ENCODE measurements around the gene LMTK2.

Gene LMTK2

DNA sequence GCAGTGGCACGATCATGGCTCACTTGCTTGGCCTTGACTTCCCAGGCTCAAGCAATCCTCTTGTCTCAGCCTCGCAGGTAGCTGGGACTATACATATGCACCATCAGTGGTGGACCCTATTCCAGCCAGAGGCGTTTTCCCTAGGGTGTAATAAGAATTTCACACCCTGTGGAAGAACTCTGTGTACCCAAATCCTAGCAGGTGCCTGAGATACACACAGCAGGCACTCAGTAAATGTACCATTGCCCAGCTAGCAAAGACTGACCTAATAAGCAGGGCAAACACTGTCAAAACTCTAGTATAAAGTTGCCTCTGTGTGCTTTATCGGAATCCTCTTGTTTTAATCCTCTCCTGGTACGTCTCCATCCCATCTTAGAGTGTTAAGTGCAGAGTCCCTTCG lies 70.9 kb downstream of the LMTK2 start:
- FAIRE-seq (no peak), DNase-seq (ENCODE audit: insufficient read length, low spot score) (no peak)
- TF ChIP-seq POLR2A (IDR thresholded peaks at IDR 0.05; ENCODE audit: low read depth, low read length): no peak
- TF ChIP-seq SPI1 (IDR thresholded peaks at IDR 0.05; ENCODE audit: low read depth, low read length): no peak
- TF ChIP-seq TAF1 (IDR thresholded peaks at IDR 0.05; ENCODE audit: low read depth, low read length): no peak
- no peak for TF ChIP-seq POLR2AphosphoS5 (IDR thresholded peaks at IDR 0.05; ENCODE audit: low read depth, low read length)
- no peak for TF ChIP-seq POU2F2 (IDR thresholded peaks at IDR 0.05; ENCODE audit: low read depth, low read length)
- no peak for TF ChIP-seq PAX5 (IDR thresholded peaks at IDR 0.05; ENCODE audit: insufficient read depth, low read length, severe bottlenecking)

DNA sequence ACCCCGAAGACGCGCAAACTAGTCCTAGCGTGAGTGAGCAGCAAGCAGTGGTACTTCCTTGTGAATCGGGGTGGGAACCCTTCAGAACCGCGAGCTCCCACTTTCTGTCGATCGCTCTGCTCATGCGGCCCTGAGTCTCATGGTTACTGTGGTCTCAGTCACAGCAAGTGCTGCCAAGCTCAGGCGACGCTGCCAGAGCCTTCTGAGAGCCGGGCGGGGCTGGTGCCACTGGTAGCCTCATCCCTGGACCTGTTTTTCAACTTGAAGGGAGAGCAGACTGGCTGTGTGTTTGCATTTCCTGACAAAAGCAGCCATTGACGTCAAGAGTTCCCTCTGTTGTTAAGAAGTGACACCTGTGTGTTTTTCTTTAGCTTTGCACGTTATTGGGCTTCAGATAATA lies 71.7 kb downstream of the LMTK2 start:
- DNase-seq (ENCODE audit: insufficient read length, low spot score) (no peak), FAIRE-seq (no peak)
- no peak for TF ChIP-seq POLR2A (IDR thresholded peaks at IDR 0.05; ENCODE audit: low read depth, low read length)
- TF ChIP-seq TAF1 (IDR thresholded peaks at IDR 0.05; ENCODE audit: low read depth, low read length): no peak
- TF ChIP-seq SPI1 (IDR thresholded peaks at IDR 0.05; ENCODE audit: low read depth, low read length): no peak
- no peak for TF ChIP-seq POLR2AphosphoS5 (IDR thresholded peaks at IDR 0.05; ENCODE audit: low read depth, low read length)
- TF ChIP-seq POU2F2 (IDR thresholded peaks at IDR 0.05; ENCODE audit: low read depth, low read length): no peak
- no peak for TF ChIP-seq PAX5 (IDR thresholded peaks at IDR 0.05; ENCODE audit: insufficient read depth, low read length, severe bottlenecking)

DNA sequence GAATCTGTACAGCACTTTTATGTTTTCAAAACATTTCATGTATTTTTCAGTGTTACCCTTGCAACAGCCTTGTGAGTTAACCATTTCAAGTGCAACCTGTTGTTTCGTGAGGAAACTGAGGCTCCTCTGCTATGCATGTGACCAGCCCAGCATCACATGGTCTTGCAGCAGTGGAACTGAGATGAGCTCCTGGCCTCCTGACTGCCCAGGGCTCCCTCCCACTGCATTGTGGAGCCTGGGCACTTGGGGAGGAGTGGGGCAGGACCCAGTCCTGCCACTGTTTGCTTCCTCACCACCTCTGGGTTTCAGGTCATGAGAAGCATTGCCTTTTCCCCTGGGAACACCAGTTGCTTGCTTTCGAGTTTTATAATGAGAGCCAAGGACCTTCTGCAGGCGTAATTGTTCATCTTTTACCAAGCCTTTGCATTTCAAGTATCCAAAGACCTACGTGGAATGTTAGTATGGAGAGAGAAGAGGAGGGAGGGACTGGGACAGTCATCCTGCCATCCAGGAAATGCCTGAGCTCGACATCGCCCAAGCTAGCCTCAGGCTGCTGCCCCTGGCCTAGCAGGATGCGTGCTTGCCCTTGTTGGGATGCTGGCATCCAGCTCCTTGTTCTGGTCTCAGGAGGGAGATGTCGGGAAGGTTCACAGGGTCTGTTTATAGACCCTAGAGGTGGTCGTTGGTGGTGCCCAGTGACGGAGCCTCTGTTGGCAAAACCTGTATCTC lies 72.3 kb downstream of the LMTK2 start:
- DNase-seq (ENCODE audit: insufficient read length, low spot score): no peak
- TF ChIP-seq SPI1 (IDR thresholded peaks at IDR 0.05; ENCODE audit: low read depth, low read length) (no peak), POLR2AphosphoS5 (IDR thresholded peaks at IDR 0.05; ENCODE audit: low read depth, low read length) (no peak), PAX5 (IDR thresholded peaks at IDR 0.05; ENCODE audit: insufficient read depth, low read length, severe bottlenecking) (no peak), POU2F2 (IDR thresholded peaks at IDR 0.05; ENCODE audit: low read depth, low read length) (no peak), TAF1 (IDR thresholded peaks at IDR 0.05; ENCODE audit: low read depth, low read length) (no peak), POLR2A (IDR thresholded peaks at IDR 0.05; ENCODE audit: low read depth, low read length) (no peak)
- FAIRE-seq: no peak

DNA sequence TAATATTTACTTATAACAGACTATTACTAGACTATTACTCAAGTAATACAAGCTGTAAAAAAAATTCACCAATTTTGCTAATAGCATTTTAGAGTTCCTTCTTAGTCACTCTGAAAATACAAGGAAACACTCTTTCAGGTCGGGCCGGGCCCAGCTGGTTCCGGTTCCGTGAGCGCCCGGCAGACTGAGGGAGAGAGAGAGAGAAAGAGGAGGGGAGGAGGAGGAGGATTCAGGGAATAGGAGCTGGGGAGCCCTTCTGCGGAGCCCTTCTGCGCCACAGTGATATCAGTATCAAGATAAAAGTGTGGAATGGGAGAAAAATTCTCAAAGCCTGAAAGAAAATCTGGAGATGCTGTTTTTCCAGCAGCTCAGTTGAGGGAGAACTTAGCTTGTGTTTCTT lies 74.1 kb downstream of the LMTK2 start:
- FAIRE-seq (no peak), DNase-seq (ENCODE audit: insufficient read length, low spot score) (no peak)
- TF ChIP-seq TAF1 (IDR thresholded peaks at IDR 0.05; ENCODE audit: low read depth, low read length) (no peak), SPI1 (IDR thresholded peaks at IDR 0.05; ENCODE audit: low read depth, low read length) (no peak), POU2F2 (IDR thresholded peaks at IDR 0.05; ENCODE audit: low read depth, low read length) (no peak), POLR2A (IDR thresholded peaks at IDR 0.05; ENCODE audit: low read depth, low read length) (no peak), POLR2AphosphoS5 (IDR thresholded peaks at IDR 0.05; ENCODE audit: low read depth, low read length) (no peak), PAX5 (IDR thresholded peaks at IDR 0.05; ENCODE audit: insufficient read depth, low read length, severe bottlenecking) (no peak)

DNA sequence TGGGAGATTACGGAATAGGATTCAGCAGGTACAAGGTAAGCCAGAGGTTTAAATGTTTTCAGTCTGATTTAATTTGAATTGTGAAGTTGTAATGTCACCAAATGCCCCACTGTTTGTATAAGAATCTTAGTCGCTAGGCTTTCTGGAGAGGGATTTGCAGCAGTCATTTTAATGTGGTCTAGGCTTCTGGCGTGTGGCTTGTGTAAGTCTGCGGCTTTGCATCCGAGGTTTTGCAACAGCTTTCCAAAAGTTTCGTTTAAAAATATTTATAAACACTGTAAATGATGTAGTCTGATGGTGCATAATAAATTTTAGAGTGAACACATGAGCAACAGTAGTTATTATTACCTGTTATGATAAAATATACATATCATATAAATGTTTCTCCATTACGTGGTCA lies 78.4 kb downstream of the LMTK2 start:
- FAIRE-seq (no peak), DNase-seq (ENCODE audit: insufficient read length, low spot score) (no peak)
- no peak for TF ChIP-seq POU2F2 (IDR thresholded peaks at IDR 0.05; ENCODE audit: low read depth, low read length)
- TF ChIP-seq POLR2AphosphoS5 (IDR thresholded peaks at IDR 0.05; ENCODE audit: low read depth, low read length): no peak
- TF ChIP-seq PAX5 (IDR thresholded peaks at IDR 0.05; ENCODE audit: insufficient read depth, low read length, severe bottlenecking): no peak
- TF ChIP-seq POLR2A (IDR thresholded peaks at IDR 0.05; ENCODE audit: low read depth, low read length): no peak
- TF ChIP-seq TAF1 (IDR thresholded peaks at IDR 0.05; ENCODE audit: low read depth, low read length): no peak
- TF ChIP-seq SPI1 (IDR thresholded peaks at IDR 0.05; ENCODE audit: low read depth, low read length): no peak

DNA sequence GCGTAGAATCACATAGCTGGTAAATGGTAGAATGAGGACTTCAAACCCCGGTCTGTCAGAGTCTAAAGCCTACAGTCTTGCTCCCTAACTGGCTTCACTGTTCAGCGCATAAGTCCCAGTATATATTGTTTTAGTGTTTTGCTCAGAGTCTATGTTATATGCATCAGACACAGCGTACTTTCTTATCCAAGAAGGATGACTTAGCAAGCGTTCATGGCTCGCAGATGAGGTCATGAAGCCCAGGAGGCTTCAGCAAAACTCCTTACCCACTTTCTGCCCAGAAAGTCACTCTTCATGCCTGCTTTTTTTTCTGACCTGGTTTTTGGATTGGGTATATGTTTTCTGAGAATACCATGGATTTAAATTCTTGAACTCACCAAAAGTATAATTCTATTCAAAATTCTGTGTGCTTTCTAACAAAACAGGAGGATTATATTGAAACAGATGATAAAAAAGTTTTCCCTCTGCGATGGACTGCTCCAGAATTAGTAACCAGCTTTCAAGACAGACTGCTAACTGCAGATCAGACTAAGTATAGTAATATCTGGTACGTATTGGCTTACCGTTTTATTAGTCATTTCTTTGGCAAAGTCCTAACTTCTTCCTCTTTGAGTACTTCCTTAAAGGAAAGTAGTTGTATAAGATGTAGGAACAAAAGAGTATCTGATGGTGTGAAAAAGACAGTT lies 79.9 kb downstream of the LMTK2 start:
- no peak for TF ChIP-seq POLR2AphosphoS5 (IDR thresholded peaks at IDR 0.05; ENCODE audit: low read depth, low read length)
- TF ChIP-seq PAX5 (IDR thresholded peaks at IDR 0.05; ENCODE audit: insufficient read depth, low read length, severe bottlenecking): no peak
- no peak for TF ChIP-seq POLR2A (IDR thresholded peaks at IDR 0.05; ENCODE audit: low read depth, low read length)
- TF ChIP-seq TAF1 (IDR thresholded peaks at IDR 0.05; ENCODE audit: low read depth, low read length): no peak
- TF ChIP-seq SPI1 (IDR thresholded peaks at IDR 0.05; ENCODE audit: low read depth, low read length): no peak
- TF ChIP-seq POU2F2 (IDR thresholded peaks at IDR 0.05; ENCODE audit: low read depth, low read length): no peak
- no peak for DNase-seq (ENCODE audit: insufficient read length, low spot score)

DNA sequence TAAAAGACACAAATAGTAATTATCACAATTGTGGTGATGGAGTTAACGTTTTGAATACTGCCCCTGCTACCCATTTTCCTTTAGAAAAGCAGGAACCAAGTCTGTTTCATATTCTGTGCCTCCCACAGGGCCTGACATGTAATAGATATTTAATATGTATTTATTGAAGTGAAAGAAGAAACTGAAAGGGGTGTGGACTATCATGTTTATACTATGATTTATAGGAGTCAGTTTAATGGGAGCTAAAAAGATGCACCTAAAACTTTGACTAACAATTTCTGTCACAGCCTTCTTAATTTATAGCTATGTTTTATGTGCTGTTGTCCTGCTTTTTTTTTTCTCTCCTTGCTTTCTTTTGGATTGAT lies 80.5 kb downstream of the LMTK2 start:
- DNase-seq (ENCODE audit: insufficient read length, low spot score) (no peak), FAIRE-seq (no peak)
- TF ChIP-seq POU2F2 (IDR thresholded peaks at IDR 0.05; ENCODE audit: low read depth, low read length) (no peak), POLR2AphosphoS5 (IDR thresholded peaks at IDR 0.05; ENCODE audit: low read depth, low read length) (no peak), PAX5 (IDR thresholded peaks at IDR 0.05; ENCODE audit: insufficient read depth, low read length, severe bottlenecking) (no peak), POLR2A (IDR thresholded peaks at IDR 0.05; ENCODE audit: low read depth, low read length) (no peak), SPI1 (IDR thresholded peaks at IDR 0.05; ENCODE audit: low read depth, low read length) (no peak), TAF1 (IDR thresholded peaks at IDR 0.05; ENCODE audit: low read depth, low read length) (no peak)

More for the DNA sequence above, 79.9 kb downstream of the LMTK2 start:
- FAIRE-seq: no peak

DNA sequence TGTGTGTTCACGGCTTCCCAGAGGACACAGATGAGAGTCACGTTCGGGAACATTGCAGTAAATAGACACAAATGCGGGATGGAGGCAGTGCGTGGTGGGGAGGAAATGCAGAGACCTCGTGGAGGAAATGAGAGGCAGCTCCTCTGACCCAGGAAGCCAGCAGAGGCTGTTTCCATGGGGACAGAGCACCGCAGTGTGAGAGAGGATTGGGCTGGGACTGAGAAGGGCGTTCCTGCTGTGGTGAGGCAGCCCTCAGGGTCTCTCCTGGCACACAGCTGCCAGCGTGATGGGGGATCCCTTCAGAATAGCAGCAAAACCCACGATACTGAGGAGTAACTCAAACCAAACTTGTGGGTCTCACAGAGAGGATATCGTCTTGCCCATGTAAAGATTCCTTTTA lies 82.9 kb downstream of the LMTK2 start:
- FAIRE-seq (no peak), DNase-seq (ENCODE audit: insufficient read length, low spot score) (no peak)
- TF ChIP-seq POLR2AphosphoS5 (IDR thresholded peaks at IDR 0.05; ENCODE audit: low read depth, low read length): no peak
- no peak for TF ChIP-seq POLR2A (IDR thresholded peaks at IDR 0.05; ENCODE audit: low read depth, low read length)
- no peak for TF ChIP-seq POU2F2 (IDR thresholded peaks at IDR 0.05; ENCODE audit: low read depth, low read length)

DNA sequence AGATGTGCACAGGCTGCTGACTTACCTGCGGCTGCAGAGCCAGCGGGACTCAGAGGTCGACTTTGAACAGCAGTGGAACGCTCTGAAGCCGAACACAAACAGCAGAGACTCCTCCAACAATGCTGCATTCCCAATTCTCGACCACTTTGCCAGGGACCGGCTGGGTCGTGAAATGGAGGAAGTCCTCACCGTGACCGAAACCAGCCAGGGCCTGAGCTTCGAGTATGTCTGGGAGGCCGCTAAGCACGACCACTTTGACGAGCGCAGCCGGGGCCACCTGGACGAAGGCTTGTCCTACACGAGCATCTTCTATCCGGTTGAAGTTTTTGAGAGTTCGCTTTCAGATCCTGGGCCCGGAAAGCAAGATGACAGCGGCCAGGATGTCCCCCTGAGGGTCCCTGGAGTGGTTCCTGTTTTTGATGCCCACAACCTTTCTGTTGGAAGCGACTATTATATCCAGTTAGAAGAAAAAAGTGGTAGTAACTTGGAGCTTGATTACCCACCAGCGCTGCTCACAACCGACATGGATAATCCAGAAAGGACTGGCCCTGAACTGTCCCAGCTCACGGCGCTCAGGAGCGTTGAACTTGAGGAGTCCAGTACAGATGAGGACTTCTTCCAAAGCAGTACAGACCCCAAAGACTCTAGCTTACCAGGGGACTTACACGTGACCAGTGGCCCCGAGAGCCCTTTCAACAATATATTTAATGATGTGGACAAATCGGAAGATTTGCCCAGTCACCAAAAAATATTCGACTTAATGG lies 85.2 kb downstream of the LMTK2 start:
- FAIRE-seq (no peak), DNase-seq (ENCODE audit: insufficient read length, low spot score) (no peak)
- TF ChIP-seq SPI1 (IDR thresholded peaks at IDR 0.05; ENCODE audit: low read depth, low read length): no peak
- TF ChIP-seq POLR2AphosphoS5 (IDR thresholded peaks at IDR 0.05; ENCODE audit: low read depth, low read length): no peak
- no peak for TF ChIP-seq POLR2A (IDR thresholded peaks at IDR 0.05; ENCODE audit: low read depth, low read length)
- TF ChIP-seq PAX5 (IDR thresholded peaks at IDR 0.05; ENCODE audit: insufficient read depth, low read length, severe bottlenecking): no peak
- no peak for TF ChIP-seq TAF1 (IDR thresholded peaks at IDR 0.05; ENCODE audit: low read depth, low read length)
- no peak for TF ChIP-seq POU2F2 (IDR thresholded peaks at IDR 0.05; ENCODE audit: low read depth, low read length)
